ENCODE measurements around the gene PODXL2.

Gene PODXL2

GRCh38 chr3:127682561-127682960, 53.6 kb downstream of the PODXL2 start:
- no peak overlapping the region for H3K4me3 ChIP-seq (ENCODE audit: low read length)
- no peaks in the 10 kb centered on the region for H4K20me1 ChIP-seq (ENCODE audit: insufficient read depth, low read length)
- no peak overlapping the region for H3K9ac ChIP-seq (ENCODE audit: low read length)
- no peak for TF ChIP-seq EZH2phosphoT487 (IDR thresholded peaks at IDR 0.05; ENCODE audit: low read depth)
- no peak for TF ChIP-seq CTCF (IDR thresholded peaks at IDR 0.05; ENCODE audit: low read depth, low read length)
- no peaks in the 10 kb centered on the region for H3K36me3 ChIP-seq (replicated peaks; ENCODE audit: low read depth, low read length)
- no peaks in the 10 kb centered on the region for H3K79me2 ChIP-seq (ENCODE audit: low read length)
- no peaks in the 10 kb centered on the region for H3K4me1 ChIP-seq (ENCODE audit: low read length)
- no peak overlapping the region for H3K4me2 ChIP-seq (ENCODE audit: low read length)
- H3K9me3 ChIP-seq (ENCODE audit: insufficient read depth, low read length): no peaks in the 10 kb centered on the region
- no peak overlapping the region for H2AFZ ChIP-seq (ENCODE audit: low read depth, low read length)
- H3K27ac ChIP-seq (ENCODE audit: low read length): no peak overlapping the region
- H3K27me3 ChIP-seq (ENCODE audit: low read depth, low read length): no peaks in the 10 kb centered on the region

GRCh38 chr3:127684871-127685707, 56.1 kb downstream of the PODXL2 start:
- no peak for TF ChIP-seq CTCF (IDR thresholded peaks at IDR 0.05; ENCODE audit: low read depth, low read length)
- no peak for TF ChIP-seq EZH2phosphoT487 (IDR thresholded peaks at IDR 0.05; ENCODE audit: low read depth)
- no peaks in the 10 kb centered on the region for H4K20me1 ChIP-seq (ENCODE audit: insufficient read depth, low read length)
- no peaks in the 10 kb centered on the region for H3K9me3 ChIP-seq (ENCODE audit: insufficient read depth, low read length)
- H3K4me2 ChIP-seq (ENCODE audit: low read length): no peak overlapping the region
- H3K27me3 ChIP-seq (ENCODE audit: low read depth, low read length): no peaks in the 10 kb centered on the region
- no peak overlapping the region for H3K4me3 ChIP-seq (ENCODE audit: low read length)
- peaks cover 12% of the 10 kb centered on the region for H3K36me3 ChIP-seq (replicated peaks; ENCODE audit: low read depth, low read length)
- no peaks in the 10 kb centered on the region for H3K4me1 ChIP-seq (ENCODE audit: low read length)
- no peak overlapping the region for H3K9ac ChIP-seq (ENCODE audit: low read length)
- no peaks in the 10 kb centered on the region for H3K79me2 ChIP-seq (ENCODE audit: low read length)
- no peak overlapping the region for H3K27ac ChIP-seq (ENCODE audit: low read length)
- H2AFZ ChIP-seq (ENCODE audit: low read depth, low read length): no peak overlapping the region

- Histone ChIP-seq H3K4me1 (ENCODE audit: low read length) (no peaks in the 10 kb centered on the region), H3K36me3 (replicated peaks; ENCODE audit: low read depth, low read length) (peaks cover 19% of the 10 kb centered on the region), H3K9ac (ENCODE audit: low read length) (no peak overlapping the region), H3K27ac (ENCODE audit: low read length) (no peak overlapping the region), H3K79me2 (ENCODE audit: low read length) (no peaks in the 10 kb centered on the region), H3K9me3 (ENCODE audit: insufficient read depth, low read length) (no peaks in the 10 kb centered on the region), H3K4me3 (ENCODE audit: low read length) (no peak overlapping the region), H3K27me3 (ENCODE audit: low read depth, low read length) (no peaks in the 10 kb centered on the region), H4K20me1 (ENCODE audit: insufficient read depth, low read length) (no peaks in the 10 kb centered on the region), H3K4me2 (ENCODE audit: low read length) (no peak overlapping the region), H2AFZ (ENCODE audit: low read depth, low read length) (no peak overlapping the region)
- no peak for TF ChIP-seq CTCF (IDR thresholded peaks at IDR 0.05; ENCODE audit: low read depth, low read length)
- TF ChIP-seq EZH2phosphoT487 (IDR thresholded peaks at IDR 0.05; ENCODE audit: low read depth): no peak
Measured at GRCh38 chr3:127685708-127686511, 56.9 kb downstream of the PODXL2 start.

- TF ChIP-seq CTCF (IDR thresholded peaks at IDR 0.05; ENCODE audit: low read depth, low read length) (no peak), EZH2phosphoT487 (IDR thresholded peaks at IDR 0.05; ENCODE audit: low read depth) (no peak)
- Histone ChIP-seq H3K9me3 (ENCODE audit: insufficient read depth, low read length) (no peaks in the 10 kb centered on the region), H4K20me1 (ENCODE audit: insufficient read depth, low read length) (no peaks in the 10 kb centered on the region), H3K4me2 (ENCODE audit: low read length) (no peak overlapping the region), H3K27ac (ENCODE audit: low read length) (no peak overlapping the region), H3K36me3 (replicated peaks; ENCODE audit: low read depth, low read length) (peaks cover 21% of the 10 kb centered on the region), H3K79me2 (ENCODE audit: low read length) (no peaks in the 10 kb centered on the region), H3K4me3 (ENCODE audit: low read length) (no peak overlapping the region), H2AFZ (ENCODE audit: low read depth, low read length) (no peak overlapping the region), H3K4me1 (ENCODE audit: low read length) (no peaks in the 10 kb centered on the region), H3K27me3 (ENCODE audit: low read depth, low read length) (no peaks in the 10 kb centered on the region), H3K9ac (ENCODE audit: low read length) (no peak overlapping the region)
Measured at GRCh38 chr3:127686512-127686894, 57.5 kb downstream of the PODXL2 start.

Data from OCI-LY3 (cell line).